HG03558 (cell line): Measurements from ENCODE around the gene ATP12A.

ENCODE experiments used
- ATAC-seq: cut with Tn5 transposase; IDR thresholded peaks from one replicate; pipeline ENCODE4 v1.9.1; 2021; ENCODE audit warnings: moderate number of reproducible peaks; ENCODE audit not compliant: unreplicated experiment; ENCODE audit errors: extremely low read depth

The ATP12A gene

GRCh38 chr13:24683838-24684599, 3.8 kb downstream of the ATP12A start:
- ATAC-seq: peak; percentile 45

- no peak for ATAC-seq
These were observed 4.4 kb downstream of the ATP12A start for GRCh38 chr13:24684600-24684998.

GRCh38 chr13:24685314-24685713, 5.1 kb downstream of the ATP12A start:
- no peak for ATAC-seq

DNA sequence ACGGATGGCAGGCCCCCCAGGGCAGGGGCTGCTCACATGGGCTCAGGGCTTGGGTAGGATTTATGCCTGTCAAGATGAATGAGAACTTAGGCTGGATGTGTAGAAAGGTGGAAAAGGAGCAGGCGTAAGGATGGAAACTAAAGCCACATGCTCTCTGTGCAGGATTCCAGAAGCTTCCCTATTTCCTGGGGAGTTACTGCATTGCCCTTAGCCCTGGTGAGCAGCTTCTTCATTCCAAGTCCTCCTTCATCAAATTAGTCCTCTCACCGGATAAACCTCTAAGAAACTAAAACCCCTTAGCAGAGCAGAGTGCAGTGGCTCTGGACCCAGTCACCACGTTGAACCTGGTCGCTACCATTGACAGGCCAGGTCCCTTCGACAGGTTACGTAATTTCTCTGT, 7.4 kb downstream of the ATP12A start:
- no peak for ATAC-seq

- no peak for ATAC-seq
These were observed 7.9 kb downstream of the ATP12A start for GRCh38 chr13:24688111-24688510.

DNA sequence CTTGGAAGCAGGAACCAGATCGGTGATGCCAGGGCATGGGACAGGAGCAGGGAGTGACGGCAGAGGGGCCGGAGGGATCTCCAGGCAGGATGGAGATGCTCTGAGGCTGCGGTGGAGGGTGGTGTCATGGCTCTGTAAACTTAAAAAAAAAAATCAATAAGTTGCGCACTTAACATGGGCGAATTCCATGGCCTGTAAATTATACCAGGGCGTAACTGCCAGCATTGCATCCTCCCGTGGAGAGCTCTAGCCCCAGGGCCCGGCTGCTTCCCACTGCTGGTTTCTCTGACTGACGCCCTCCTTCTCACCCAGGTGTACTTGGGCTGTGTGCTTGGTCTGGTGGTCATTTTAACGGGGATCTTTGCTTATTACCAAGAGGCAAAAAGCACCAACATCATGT, 8.7 kb downstream of the ATP12A start:
- ATAC-seq: no peak

- ATAC-seq: no peak
These were observed 11.2 kb downstream of the ATP12A start for GRCh38 chr13:24691381-24691780.

DNA sequence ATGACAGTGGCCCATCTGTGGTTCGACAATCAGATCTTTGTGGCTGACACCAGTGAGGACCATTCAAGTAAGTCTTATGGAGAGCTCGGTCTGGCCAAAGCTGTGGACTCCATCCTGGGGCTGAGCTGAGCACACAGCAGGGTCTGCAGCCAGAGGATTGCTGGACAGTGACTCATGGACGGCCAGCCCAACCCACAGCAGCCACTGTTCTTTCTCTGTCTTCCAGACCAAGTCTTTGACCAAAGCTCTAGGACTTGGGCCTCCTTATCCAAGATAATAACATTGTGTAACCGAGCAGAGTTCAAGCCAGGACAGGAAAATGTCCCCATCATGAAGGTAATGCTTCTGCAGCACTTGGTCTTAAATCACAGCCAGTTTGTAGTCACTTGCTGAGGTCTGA, 12.4 kb downstream of the ATP12A start:
- no peak for ATAC-seq

GRCh38 chr13:24693862-24694471, 13.8 kb downstream of the ATP12A start:
- ATAC-seq: no peak

- no peak for ATAC-seq
These were observed 14.7 kb downstream of the ATP12A start for GRCh38 chr13:24694907-24695306.

DNA sequence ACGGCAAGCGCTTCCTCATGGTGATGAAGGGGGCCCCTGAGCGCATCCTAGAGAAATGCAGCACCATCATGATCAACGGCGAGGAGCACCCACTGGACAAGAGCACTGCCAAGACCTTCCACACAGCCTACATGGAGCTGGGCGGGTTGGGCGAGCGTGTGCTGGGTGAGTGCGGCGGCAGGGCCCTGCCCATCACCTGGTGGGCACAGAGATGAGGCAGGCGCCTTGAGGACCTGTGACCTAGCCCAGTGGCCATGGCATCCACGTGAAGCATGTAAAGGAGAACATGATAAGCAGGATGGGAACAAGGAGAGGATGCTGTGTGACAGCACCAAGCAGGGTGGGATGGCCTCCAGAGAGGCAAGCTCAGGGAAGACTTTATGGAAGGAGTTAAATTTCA, 18.5 kb downstream of the ATP12A start:
- no peak for ATAC-seq

DNA sequence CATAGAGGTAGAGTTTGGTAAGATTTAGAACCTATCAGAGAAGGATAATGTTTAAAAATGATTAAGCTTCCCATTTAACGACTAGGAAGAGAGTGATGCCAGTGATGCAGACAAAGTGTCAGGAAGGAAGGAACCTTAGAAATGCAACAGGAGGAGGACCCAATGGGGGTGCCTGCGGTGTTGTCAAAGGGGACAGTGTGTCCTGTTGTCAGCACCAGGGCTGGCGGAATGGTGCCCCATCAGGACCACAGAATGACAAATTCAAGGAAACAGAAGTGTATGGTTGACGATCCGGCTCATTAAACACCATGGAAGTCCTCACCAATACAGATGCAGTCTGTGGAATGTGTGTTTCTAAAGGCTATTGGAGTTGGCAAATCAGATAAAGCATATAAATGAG, 19.3 kb downstream of the ATP12A start:
- no peak for ATAC-seq

DNA sequence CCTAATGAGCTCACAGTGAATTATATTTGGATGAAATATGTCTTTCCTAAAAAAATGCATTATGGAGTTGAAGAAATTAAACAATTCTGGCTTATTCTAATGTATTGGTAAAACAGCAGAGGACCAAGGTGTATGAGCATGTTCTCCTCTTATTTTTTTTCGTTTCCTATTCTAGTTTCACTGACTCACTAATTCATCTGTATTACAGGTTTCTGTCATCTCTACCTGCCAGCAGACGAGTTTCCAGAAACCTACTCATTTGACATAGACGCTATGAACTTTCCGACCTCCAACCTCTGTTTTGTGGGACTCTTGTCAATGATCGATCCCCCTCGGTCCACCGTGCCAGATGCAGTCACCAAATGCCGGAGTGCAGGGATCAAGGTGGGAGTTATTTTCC, 20.3 kb downstream of the ATP12A start:
- no peak for ATAC-seq

DNA sequence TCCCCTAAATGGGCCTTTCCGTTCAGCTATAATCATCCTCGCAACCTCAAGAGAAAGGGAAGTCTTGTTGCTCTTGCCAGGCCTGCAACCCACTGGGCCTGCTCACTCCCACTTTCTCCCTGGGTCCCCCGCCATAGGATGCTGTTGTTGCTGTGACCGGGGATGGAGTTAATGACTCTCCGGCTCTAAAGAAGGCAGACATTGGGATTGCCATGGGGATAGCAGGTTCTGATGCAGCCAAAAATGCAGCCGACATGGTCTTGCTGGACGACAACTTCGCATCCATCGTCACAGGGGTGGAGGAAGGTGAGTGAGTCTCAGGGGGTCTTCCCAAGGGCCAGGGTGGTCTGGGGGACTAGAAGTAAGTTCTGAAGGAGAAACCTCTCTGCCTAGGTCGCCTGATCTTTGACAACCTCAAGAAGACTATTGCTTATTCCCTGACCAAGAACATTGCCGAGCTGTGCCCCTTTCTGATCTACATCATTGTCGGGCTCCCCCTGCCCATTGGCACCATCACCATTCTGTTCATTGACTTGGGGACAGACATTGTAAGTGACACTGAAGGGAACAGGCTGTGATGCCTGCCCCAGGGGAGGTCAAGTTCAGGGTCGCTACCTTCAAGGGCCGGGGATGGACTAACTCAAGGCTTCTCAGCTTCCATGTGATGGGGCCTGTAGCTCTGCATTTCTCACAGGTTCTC, 26.8 kb downstream of the ATP12A start:
- no peak for ATAC-seq

DNA sequence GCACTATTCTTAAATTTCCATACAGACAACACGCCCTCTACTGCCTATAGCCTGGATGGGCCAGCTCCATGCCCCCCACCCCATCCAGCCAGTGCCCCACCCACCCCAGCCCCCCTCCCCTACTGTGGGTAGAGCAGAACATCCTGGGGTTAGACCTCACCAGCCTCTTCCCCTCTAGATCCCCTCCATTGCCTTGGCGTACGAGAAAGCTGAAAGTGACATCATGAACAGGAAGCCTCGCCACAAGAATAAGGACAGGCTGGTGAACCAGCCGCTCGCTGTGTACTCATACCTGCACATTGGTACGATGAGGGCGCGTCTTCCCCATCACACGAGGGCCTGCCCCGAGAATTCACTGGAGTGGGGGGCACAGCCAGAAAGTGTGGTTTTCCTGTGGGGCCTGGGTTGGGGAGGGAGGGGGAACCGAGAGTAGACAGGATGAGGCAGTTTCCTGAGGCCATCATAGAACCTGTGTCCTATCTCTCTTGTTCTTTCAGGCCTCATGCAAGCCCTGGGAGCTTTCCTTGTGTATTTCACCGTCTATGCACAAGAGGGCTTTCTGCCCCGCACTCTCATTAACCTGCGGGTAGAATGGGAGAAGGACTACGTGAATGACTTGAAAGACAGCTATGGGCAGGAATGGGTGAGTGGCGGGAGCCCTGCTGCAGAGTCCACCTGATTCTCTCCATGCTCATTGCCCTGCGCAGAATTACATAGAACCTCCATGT, 29.1 kb downstream of the ATP12A start:
- no peak for ATAC-seq

GRCh38 chr13:24713022-24713421, 32.8 kb downstream of the ATP12A start:
- ATAC-seq: no peak

GRCh38 chr13:24716011-24716410, 35.8 kb downstream of the ATP12A start:
- no peak for ATAC-seq

DNA sequence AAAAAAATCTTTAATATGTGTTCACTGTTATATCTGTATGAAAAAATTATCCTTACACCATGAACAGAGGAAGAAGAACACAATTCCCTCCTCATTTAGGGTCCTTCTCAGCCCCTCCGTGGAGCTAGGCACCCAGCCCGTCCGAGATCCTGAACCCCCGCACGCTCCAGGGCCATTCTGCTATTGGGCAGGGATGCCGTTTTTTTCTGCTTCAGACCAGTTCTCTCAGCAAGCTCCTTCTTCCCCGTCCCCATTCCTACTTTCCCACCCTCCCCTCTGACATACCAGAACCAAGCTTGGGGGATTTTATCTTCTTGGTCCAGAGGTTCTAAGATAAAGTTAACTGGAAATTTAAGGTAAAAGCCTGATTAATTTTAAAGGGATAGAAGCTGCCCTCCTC, 36.2 kb downstream of the ATP12A start:
- no peak for ATAC-seq

DNA sequence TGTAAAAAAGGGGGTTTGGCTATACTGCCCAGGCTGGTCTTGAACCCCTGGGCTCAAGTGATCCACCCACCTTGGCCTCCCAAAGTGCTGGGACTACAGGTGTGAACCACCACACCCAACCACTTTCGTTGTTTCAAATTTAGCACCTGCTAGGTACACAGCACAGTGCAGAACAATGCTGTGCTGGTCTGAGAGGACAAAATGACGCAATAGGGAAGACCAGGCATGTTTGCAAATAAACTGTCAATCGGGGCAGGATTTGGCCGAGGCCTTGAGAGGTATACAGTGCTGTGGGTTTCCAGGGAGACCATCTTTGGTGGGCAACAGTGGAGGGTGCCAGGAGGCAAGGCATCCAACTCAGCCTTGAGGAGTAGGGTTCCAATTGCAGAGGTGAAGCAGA, 37.0 kb downstream of the ATP12A start:
- ATAC-seq: no peak

GRCh38 chr13:24718192-24718965, 38.2 kb downstream of the ATP12A start:
- ATAC-seq: no peak
